K562 (cell line): ENCODE results near the gene ST8SIA4. TPM values are rescaled to one million over a fixed set of nuclear protein-coding genes. Genes with fewer than 3 reads are reported as not detected.

ENCODE experiments used
- ATAC-seq: fragments of 200-7000 bp; cut with Tn5 transposase; 3 replicates; pipeline ENCODE4 v1.9.1; 2020; ENCODE audit warnings: moderate library complexity
- BruUV-seq: library from RNA; stranded (reverse); fragments of 400-500 nt; replicated peaks from 2 replicates; lab custom pipeline; 2021; lab: Mats Ljungman, UMichigan
- CTCF ChIA-PET: fragments of 300-600 bp; formaldehyde crosslinking; extraction: SDS; loops from one replicate; lab custom pipeline; 2021; ENCODE audit warnings: low intra/inter-chr PET ratio; lab: Yijun Ruan, JAX
- POLR2A ChIA-PET: fragments of 300-600, 350-650 bp; sonication (Branson Sonifier 250); formaldehyde crosslinking; extraction: SDS; loops from one replicate; lab custom pipeline; 2021; ENCODE audit warnings: antibody characterized with exemption, inconsistent platforms; lab: Yijun Ruan, JAX
- DNase-seq, 4 experiments: peaks; one replicate each; pipeline versions ENCODE4 v3.0.0 to v3.0.0-alpha.2; 2011 to 2018; ENCODE audit warnings: low spot score in 3 of 4, mixed read lengths in 3 of 4; ENCODE audit errors: extremely low read depth in 1 of 4
- FAIRE-seq: peaks from 2 replicates; lab custom pipeline; 2011; peaks lifted over from hg19 to GRCh38; lab: Jason Lieb, UNC
- H2AFZ ChIP-seq: 2 replicates; pipeline ENCODE4 v1.6.0; 2011; ENCODE audit warnings: low read depth, low read length, control low read depth, inconsistent platforms
- H3K27ac ChIP-seq: fragments of 200-600 bp; 3 replicates; pipeline ENCODE4 v1.8.0; 2011; ENCODE audit warnings: low read depth, mild to moderate bottlenecking, control low read depth, inconsistent platforms, low read length, moderate library complexity, mixed read lengths; ENCODE audit errors: extremely low read depth
- H3K27me3 ChIP-seq, 2 experiments: fragments of 300-600 bp in 1 of 2; 2 replicates in 1 of 2; 3 replicates in 1 of 2; pipeline versions ENCODE4 v1.6.0 to v1.8.0; 2011; ENCODE audit warnings: inconsistent platforms in 2 of 2, low read length in 2 of 2, mild to moderate bottlenecking in 1 of 2, mixed read lengths in 1 of 2, moderate library complexity in 1 of 2; ENCODE audit not compliant: control insufficient read depth in 2 of 2, insufficient read depth in 2 of 2
- H3K36me3 ChIP-seq: fragments of 300-600 bp; 3 replicates; pipeline ENCODE4 v1.8.0; 2011; ENCODE audit warnings: mild to moderate bottlenecking, low read length, inconsistent platforms; ENCODE audit not compliant: control insufficient read depth, insufficient read depth
- H3K4me1 ChIP-seq, 2 experiments: fragments of 200-600 bp in 1 of 2; replicated peaks in 1 of 2; 2 replicates in 1 of 2; 3 replicates in 1 of 2; pipeline versions ENCODE4 v1.5.1 to v1.8.0; 2011; ENCODE audit warnings: inconsistent platforms in 2 of 2, low read length in 2 of 2, mild to moderate bottlenecking in 1 of 2, mixed read lengths in 1 of 2, moderate library complexity in 1 of 2; ENCODE audit not compliant: control insufficient read depth in 2 of 2, insufficient read depth in 2 of 2
- H3K4me2 ChIP-seq: 2 replicates; pipeline ENCODE4 v1.6.1; 2011; ENCODE audit warnings: low read length, control low read depth, inconsistent platforms, mixed read lengths; ENCODE audit not compliant: insufficient read depth
- H3K4me3 ChIP-seq: fragments of 200-600 bp; sonication (generic), shearing (Covaris generic); 2 replicates; pipeline ENCODE4 v1.5.1; 2016; ENCODE audit warnings: control low read depth, inconsistent platforms
- H3K79me2 ChIP-seq: fragments of 200-600 bp; 3 replicates; pipeline ENCODE4 v1.8.0; 2011; ENCODE audit warnings: low read length, inconsistent platforms; ENCODE audit not compliant: control insufficient read depth, insufficient read depth
- H3K9ac ChIP-seq, 2 experiments: 2 replicates each; pipeline versions ENCODE4 v1.6.0 to v1.6.1; 2011; ENCODE audit warnings: low read depth in 2 of 2, low read length in 2 of 2, control low read depth in 1 of 2, inconsistent platforms in 1 of 2, mild to moderate bottlenecking in 1 of 2, mixed read lengths in 1 of 2; ENCODE audit not compliant: insufficient read depth in 1 of 2
- H3K9me1 ChIP-seq: one replicate; pipeline ENCODE4 v1.6.0; 2011; ENCODE audit warnings: inconsistent platforms, mild to moderate bottlenecking, low read length, moderate library complexity; ENCODE audit not compliant: control insufficient read depth, insufficient read depth
- H3K9me3 ChIP-seq: replicated peaks from 2 replicates; pipeline ENCODE4 v1.5.1; 2011; ENCODE audit warnings: low read depth, low read length, inconsistent platforms; ENCODE audit not compliant: control insufficient read depth, insufficient read depth
- H4K20me1 ChIP-seq: replicated peaks from 2 replicates; pipeline ENCODE4 v1.6.1; 2011; ENCODE audit warnings: low read length, inconsistent platforms, mixed read lengths; ENCODE audit not compliant: control insufficient read depth, insufficient read depth
- CBX3 ChIP-seq, 2 experiments: IDR thresholded peaks; 1 replicate in 1 of 2; 2 replicates in 1 of 2; pipeline ENCODE4 v1.6.1; 2012; ENCODE audit warnings: inconsistent platforms in 2 of 2, low read length in 2 of 2, borderline replicate concordance in 1 of 2, control low read depth in 1 of 2
- CREBBP ChIP-seq: IDR thresholded peaks from one replicate; pipeline ENCODE4 v1.6.1; 2012; ENCODE audit warnings: low read depth, mild to moderate bottlenecking, control low read depth, inconsistent platforms, low read length
- DDX20 ChIP-seq: fragments of 450-650 bp; IDR thresholded peaks from 2 replicates; pipeline ENCODE4 v1.6.1; 2016; ENCODE audit warnings: missing genetic modification characterization, low read depth, mild to moderate bottlenecking, missing compliant biosample characterization, moderate library complexity
- EP300 ChIP-seq: IDR thresholded peaks from 2 replicates; pipeline ENCODE4 v1.6.1; 2012; ENCODE audit warnings: low read length, improper control_type of control experiment
- ETV1 ChIP-seq: fragments of 450-650 bp; conservative IDR thresholded peaks from 2 replicates; pipeline ENCODE4 v1.6.1; 2016; ENCODE audit warnings: missing genetic modification characterization, control low read depth, low read depth, missing compliant biosample characterization
- FUS ChIP-seq: fragments of 200-400 bp; formaldehyde crosslinking; optimal IDR thresholded peaks from 2 replicates; pipeline ENCODE3; 2017; ENCODE audit warnings: low read depth, low read length
- GABPA ChIP-seq: fragments of 200-800 bp; sonication (Bioruptor generic); conservative IDR thresholded peaks from 2 replicates; pipeline ENCODE4 v1.6.1; 2016; ENCODE audit warnings: low read depth, missing genetic modification characterization, missing compliant biosample characterization
- HIVEP1 ChIP-seq: fragments of 250-450 bp; sonication (Bioruptor Pico); IDR thresholded peaks from 2 replicates; pipeline ENCODE4 v1.4.0; 2020; ENCODE audit warnings: mild to moderate bottlenecking
- IFI16 ChIP-seq: fragments of 250-450 bp; sonication (Bioruptor Pico); IDR thresholded peaks from 2 replicates; pipeline ENCODE4 v2.1.2; 2022; ENCODE audit warnings: mild to moderate bottlenecking, inconsistent platforms
- MEF2D ChIP-seq: conservative IDR thresholded peaks from 2 replicates; pipeline ENCODE4 v1.6.1; 2016; ENCODE audit warnings: low read depth, missing genetic modification characterization, missing compliant biosample characterization
- PRMT5 ChIP-seq: sonication (generic); formaldehyde crosslinking; IDR thresholded peaks from 2 replicates; pipeline ENCODE4 v1.5.0; 2020; ENCODE audit warnings: missing genetic modification reagents
- RBM17 ChIP-seq: fragments of 200-400 bp; formaldehyde crosslinking; IDR thresholded peaks from 2 replicates; pipeline ENCODE4 v1.6.1; 2017; ENCODE audit warnings: low read depth, mild to moderate bottlenecking, low read length, borderline replicate concordance
- SIN3A ChIP-seq, 2 experiments: fragments of 150-350 bp in 1 of 2; IDR thresholded peaks; 2 replicates each; pipeline ENCODE4 v1.6.1; 2011 to 2016; ENCODE audit warnings: borderline replicate concordance in 2 of 2, low read depth in 2 of 2, low read length in 2 of 2, mild to moderate bottlenecking in 2 of 2, moderate library complexity in 2 of 2; ENCODE audit not compliant: control insufficient read depth in 1 of 2
- SRSF3 ChIP-seq: fragments of 200-400 bp; formaldehyde crosslinking; IDR thresholded peaks from 2 replicates; pipeline ENCODE4 v1.6.1; 2016; ENCODE audit warnings: mild to moderate bottlenecking, low read length, moderate library complexity; ENCODE audit not compliant: insufficient read depth
- TAF1 ChIP-seq: IDR thresholded peaks from 2 replicates; pipeline ENCODE4 v1.6.1; 2011; ENCODE audit warnings: mild to moderate bottlenecking, low read length, moderate library complexity; ENCODE audit not compliant: insufficient read depth, control insufficient read depth, severe bottlenecking; ENCODE audit errors: extremely low read depth
- TCFL5 ChIP-seq: fragments of 250-450 bp; sonication (Bioruptor Pico); conservative IDR thresholded peaks from 2 replicates; pipeline ENCODE4 v1.6.1; 2021; ENCODE audit warnings: mild to moderate bottlenecking, moderate library complexity, matching md5 sums
- ZNF12 ChIP-seq: sonication (generic); formaldehyde crosslinking; IDR thresholded peaks from 2 replicates; pipeline ENCODE4 v1.4.0; 2020; ENCODE audit warnings: mild to moderate bottlenecking, missing genetic modification reagents
- ZNF121 ChIP-seq: sonication (generic); formaldehyde crosslinking; conservative IDR thresholded peaks from 2 replicates; pipeline ENCODE4 v1.8.0; 2022; ENCODE audit warnings: missing genetic modification reagents
- ZNF3 ChIP-seq: fragments of 250-450 bp; sonication (Bioruptor Pico); IDR thresholded peaks from 2 replicates; pipeline ENCODE4 v1.5.0; 2021; ENCODE audit warnings: mild to moderate bottlenecking, moderate library complexity
- WGBS: fragments of 100-300 bp; shearing (Covaris generic); methylation state at CpG from one replicate; pipeline ENCODE4 v1.1.6; 2016; ENCODE audit warnings: low coverage, mixed read lengths; ENCODE audit not compliant: insufficient coverage; ENCODE audit errors: missing lambda C conversion rate; 5-methylcytosine and 5-hydroxymethylcytosine counted together
- in situ Hi-C: fragments of 300-500 bp; cut with MboI; formaldehyde crosslinking; loops from 4 replicates; pipeline ENCODE4 v1.15.0; 2018; ENCODE audit warnings: inconsistent platforms, mixed read lengths
- intact Hi-C: fragments of 100-400 bp; cut with micrococcal nuclease; formaldehyde crosslinking; loops from 2 replicates; pipeline ENCODE4 v1.14.2; 2022
- polyA plus RNA-seq, 8 experiments: library from polyadenylated mRNA; depleted of rRNA in 4 of 8; stranded (reverse) in 5 of 8; unstranded in 3 of 8; fragments of >200 nt; fragmentation: Nextera tagmentation in 2 of 8; fragmentation: Illumina TruSeq in 1 of 8; extraction: Ambion mirVana in 2 of 8; extraction: Trizol in 1 of 8; gene quantifications; 2 replicates each; pipeline versions ENCODE4 v1.2.1 to v1.2.3, GENCODE V29; 2011 to 2014; ENCODE audit warnings: inconsistent platforms in 1 of 8, missing spikeins in 1 of 8
- total RNA-seq, 7 experiments: library from RNA; depleted of rRNA in 6 of 7; stranded (reverse); fragments of >200 nt in 6 of 7; fragmentation: Illumina TruSeq in 2 of 7; extraction: Trizol in 2 of 7; gene quantifications; 2 replicates each; pipeline versions ENCODE4 v1.2.1 to v1.2.3, GENCODE V29; 2011 to 2021; ENCODE audit warnings: low replicate concordance in 1 of 7
- TF ChIP-seq, protein P1 (sequence below): fragments of 250-450 bp; sonication (Bioruptor Pico); IDR thresholded peaks from 2 replicates; pipeline ENCODE4 v1.4.0; 2020; ENCODE audit warnings: borderline replicate concordance
- TF ChIP-seq, protein P2 (sequence below): fragments of 450-650 bp; formaldehyde crosslinking; conservative IDR thresholded peaks from 2 replicates; pipeline ENCODE4 v1.4.0; 2022; ENCODE audit warnings: mild to moderate bottlenecking, missing genetic modification characterization

Gene ST8SIA4
- total and polyA plus RNA-seq, 9 of the 15 experiments (the other 6 are each of a cell fraction or from before 2014, with no cell fraction given), result 0.22 to 2.0 (median 0.54) TPM

DNA sequence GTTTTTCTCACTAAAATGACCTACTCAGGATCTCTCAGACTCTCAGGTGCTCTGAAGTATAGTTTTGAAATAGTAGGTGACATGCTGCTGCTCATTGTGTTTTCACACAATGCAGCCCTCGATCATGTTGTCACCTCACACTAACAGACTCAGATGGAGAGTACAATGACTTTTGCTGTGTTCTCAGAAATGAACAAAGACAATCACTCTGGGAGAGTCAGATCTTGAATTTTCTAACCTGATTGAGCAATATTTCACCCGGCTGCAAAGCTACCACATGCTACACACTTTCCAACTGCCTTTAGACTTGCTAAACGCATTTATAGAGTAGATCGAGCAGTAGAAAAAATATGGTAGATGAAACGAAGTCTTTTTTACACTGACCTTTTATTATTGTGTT lies 113.4 kb downstream of the ST8SIA4 start (continued):
- TF ChIP-seq, protein P1, sequence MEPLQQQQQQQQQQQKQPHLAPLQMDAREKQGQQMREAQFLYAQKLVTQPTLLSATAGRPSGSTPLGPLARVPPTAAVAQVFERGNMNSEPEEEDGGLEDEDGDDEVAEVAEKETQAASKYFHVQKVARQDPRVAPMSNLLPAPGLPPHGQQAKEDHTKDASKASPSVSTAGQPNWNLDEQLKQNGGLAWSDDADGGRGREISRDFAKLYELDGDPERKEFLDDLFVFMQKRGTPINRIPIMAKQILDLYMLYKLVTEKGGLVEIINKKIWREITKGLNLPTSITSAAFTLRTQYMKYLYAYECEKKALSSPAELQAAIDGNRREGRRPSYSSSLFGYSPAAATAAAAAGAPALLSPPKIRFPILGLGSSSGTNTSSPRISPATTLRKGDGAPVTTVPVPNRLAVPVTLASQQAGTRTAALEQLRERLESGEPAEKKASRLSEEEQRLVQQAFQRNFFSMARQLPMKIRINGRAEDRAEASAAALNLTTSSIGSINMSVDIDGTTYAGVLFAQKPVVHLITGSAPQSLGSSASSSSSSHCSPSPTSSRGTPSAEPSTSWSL, result no peak
- TF ChIP-seq ETV1 (tag) (no peak), RBM17 (no peak), DDX20 (tag) (no peak), FUS (no peak), CBX3 (IDR thresholded peaks at IDR 0.05; ENCODE audit: borderline replicate concordance in 1 of 2, low read length in 2 of 2) (no peak)

DNA sequence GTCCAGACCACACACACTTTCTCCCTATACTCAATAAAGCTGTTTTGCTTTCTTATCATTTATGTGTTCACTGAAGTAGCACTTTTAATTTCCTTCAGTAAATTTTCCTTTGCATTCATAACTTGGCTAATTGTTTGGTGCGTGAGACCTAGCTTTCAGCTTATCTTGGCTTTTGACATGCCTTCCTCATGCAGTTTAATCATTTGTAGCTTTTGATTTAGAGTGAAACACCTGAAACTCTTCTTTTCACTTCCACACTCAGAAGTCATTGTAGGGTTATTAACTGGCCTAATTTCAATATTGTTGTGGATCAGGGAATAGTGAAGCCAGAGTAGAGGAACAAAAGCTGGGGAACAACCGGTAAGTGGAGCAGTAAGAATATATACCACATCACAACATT lies 114.7 kb downstream of the ST8SIA4 start:
- no peaks in the 10 kb centered on the region for H3K9me3 ChIP-seq
- no peaks in the 10 kb centered on the region for H4K20me1 ChIP-seq
- ATAC-seq (no peak), FAIRE-seq (no peak), DNase-seq (no peak)
- H3K4me2 ChIP-seq, result no peak overlapping the region
- no peak overlapping the region for H3K4me3 ChIP-seq
- no peak overlapping the region for H3K27ac ChIP-seq
- H3K9me1 ChIP-seq, result no peaks in the 10 kb centered on the region
- BruUV-seq, result no TSS peak
- no peaks in the 10 kb centered on the region for H3K36me3 ChIP-seq
- in situ Hi-C loops (no loop called here), intact Hi-C loops (no loop called here)
- POLR2A ChIA-PET, result interaction anchor here (1.0 kb wide), 1 partner anchor 14 kb away, joined by 4 read pairs; no protein-coding TSS in a partner anchor
- H3K4me1 ChIP-seq, result no peaks in the 10 kb centered on the region
- no peaks in the 10 kb centered on the region for H3K79me2 ChIP-seq
- no peak overlapping the region for H3K9ac ChIP-seq
- CTCF ChIA-PET, result interaction anchor here (0.6 kb wide), 1 partner anchor 513 kb away, joined by 3 read pairs; no protein-coding TSS in a partner anchor
- no peak overlapping the region for H2AFZ ChIP-seq
- 14% methylated on average over 2 of the region's 2 CpGs for WGBS
- no peaks in the 10 kb centered on the region for H3K27me3 ChIP-seq
- TF ChIP-seq ZNF3, result no peak
- TF ChIP-seq HIVEP1 (CRISPR knock-in tag), result no peak
- no peak for TF ChIP-seq EP300
- no peak for TF ChIP-seq CREBBP
- TF ChIP-seq MEF2D (tag), result no peak
- no peak for TF ChIP-seq TAF1
- TF ChIP-seq, protein P2, sequence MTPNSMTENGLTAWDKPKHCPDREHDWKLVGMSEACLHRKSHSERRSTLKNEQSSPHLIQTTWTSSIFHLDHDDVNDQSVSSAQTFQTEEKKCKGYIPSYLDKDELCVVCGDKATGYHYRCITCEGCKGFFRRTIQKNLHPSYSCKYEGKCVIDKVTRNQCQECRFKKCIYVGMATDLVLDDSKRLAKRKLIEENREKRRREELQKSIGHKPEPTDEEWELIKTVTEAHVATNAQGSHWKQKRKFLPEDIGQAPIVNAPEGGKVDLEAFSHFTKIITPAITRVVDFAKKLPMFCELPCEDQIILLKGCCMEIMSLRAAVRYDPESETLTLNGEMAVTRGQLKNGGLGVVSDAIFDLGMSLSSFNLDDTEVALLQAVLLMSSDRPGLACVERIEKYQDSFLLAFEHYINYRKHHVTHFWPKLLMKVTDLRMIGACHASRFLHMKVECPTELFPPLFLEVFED (CRISPR knock-in tag), result no peak
- TF ChIP-seq GABPA (tag), result no peak
- no peak for TF ChIP-seq PRMT5
- no peak for TF ChIP-seq TCFL5 (CRISPR knock-in tag)
- TF ChIP-seq SRSF3, result no peak
- no peak for TF ChIP-seq ZNF121 (CRISPR knock-in tag)
- TF ChIP-seq SIN3A (IDR thresholded peaks at IDR 0.05; ENCODE audit: borderline replicate concordance in 2 of 2, control insufficient read depth in 1 of 2, low read depth in 2 of 2, low read length in 2 of 2), result no peak
- no peak for TF ChIP-seq IFI16 (CRISPR knock-in tag)
- no peak for TF ChIP-seq ZNF12 (CRISPR knock-in tag)
